SJSA1 (cell line): ENCODE data around the gene PHYHIPL. TPM values are rescaled to one million over a fixed set of nuclear protein-coding genes. Genes with fewer than 3 reads are reported as not detected.

Source experiments
- DNase-seq, 2 experiments: peaks; one replicate each; pipeline ENCODE4 v3.0.0-alpha.2; 2015 to 2020; ENCODE audit warnings: low spot score in 2 of 2, low read depth in 1 of 2
- H3K27ac ChIP-seq: fragments of 250-450 bp; sonication (Bioruptor Pico); 2 replicates; pipeline ENCODE4 v1.5.1; 2020; ENCODE audit warnings: mild to moderate bottlenecking, moderate library complexity
- H3K27me3 ChIP-seq: fragments of 250-450 bp; sonication (Bioruptor Pico); replicated peaks from 2 replicates; pipeline ENCODE4 v1.5.1; 2020; ENCODE audit warnings: mild to moderate bottlenecking, moderate library complexity
- H3K36me3 ChIP-seq: fragments of 250-450 bp; sonication (Bioruptor Pico); 2 replicates; pipeline ENCODE4 v1.5.1; 2020; ENCODE audit warnings: mild to moderate bottlenecking
- H3K4me1 ChIP-seq: fragments of 250-450 bp; sonication (Bioruptor Pico); replicated peaks from 2 replicates; pipeline ENCODE4 v1.6.1; 2021; ENCODE audit warnings: mild to moderate bottlenecking
- H3K4me3 ChIP-seq: fragments of 250-450 bp; sonication (Bioruptor Pico); 2 replicates; pipeline ENCODE4 v1.5.1; 2020; ENCODE audit warnings: mild to moderate bottlenecking
- H3K9me3 ChIP-seq: fragments of 250-450 bp; sonication (Bioruptor Pico); replicated peaks from 2 replicates; pipeline ENCODE4 v1.5.1; 2020; ENCODE audit warnings: mild to moderate bottlenecking
- total RNA-seq: library from RNA; depleted of rRNA; stranded (reverse); fragments of >200 nt; shearing (Covaris generic); gene quantifications from 2 replicates; pipeline ENCODE4 v1.2.3, GENCODE V29; 2014; rRNA removed

PHYHIPL gene
- not detected in 2 replicates for total RNA-seq

DNA sequence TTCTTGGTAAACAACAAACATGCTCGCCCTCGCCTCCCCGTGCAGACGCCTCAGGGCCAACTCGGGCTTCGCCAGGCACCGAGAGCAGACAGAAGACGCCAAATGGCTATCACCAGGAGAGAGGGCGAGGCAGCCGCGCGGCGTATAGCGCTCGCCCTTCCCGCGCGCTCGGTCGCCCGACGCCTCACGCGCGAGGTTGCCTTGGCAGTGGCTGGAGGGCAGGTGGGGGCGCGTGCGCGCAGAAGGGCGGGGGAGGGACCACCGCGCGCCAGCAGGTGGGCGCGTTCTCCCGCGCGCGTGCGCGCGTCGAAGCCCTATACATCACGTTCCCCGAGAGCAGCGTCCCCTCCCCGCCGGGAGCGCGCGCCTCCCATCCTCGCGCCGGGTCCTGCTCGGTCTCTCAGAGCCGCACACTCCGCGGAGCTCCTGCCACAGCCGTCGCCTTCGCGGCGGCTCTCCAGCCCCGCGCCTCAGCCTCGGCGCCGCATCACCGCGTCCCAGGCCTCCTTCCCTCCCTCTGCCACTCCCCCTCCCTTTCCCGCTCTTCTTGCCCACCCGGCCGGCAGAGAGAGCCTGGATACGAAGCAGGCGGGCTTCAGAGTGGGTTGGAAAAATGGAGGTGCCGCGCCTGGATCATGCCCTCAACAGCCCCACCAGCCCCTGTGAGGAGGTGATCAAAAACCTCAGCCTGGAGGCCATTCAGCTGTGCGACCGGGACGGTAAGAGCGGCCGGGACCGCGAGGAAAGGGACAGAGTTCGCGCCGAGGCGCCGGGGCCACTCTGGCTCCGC, at the start of gene PHYHIPL:
Gene PHYHIPL (plus strand): TSS at position 403 of the 790 bp plus-strand sequence. CDS start 211 bp downstream, at position 614.
- H3K4me1 ChIP-seq: peaks cover 7% of the 10 kb centered on the region; the same call in 1 of the 2 replicates
- no peak within 1 kb of the TSS for H3K4me3 ChIP-seq
- no peaks in the 10 kb centered on the region for H3K9me3 ChIP-seq
- no peak for DNase-seq
- peaks cover 30% of the 10 kb centered on the region for H3K27me3 ChIP-seq
- H3K36me3 ChIP-seq: no peaks in the 10 kb centered on the region
- H3K27ac ChIP-seq: no peak within 1 kb of the TSS

GRCh38 chr10:59126991-59127390, 49.5 kb upstream of the PHYHIPL start:
- DNase-seq: no peak
- H3K27ac ChIP-seq: no peak overlapping the region
- no peaks in the 10 kb centered on the region for H3K27me3 ChIP-seq
- H3K4me1 ChIP-seq: no peaks in the 10 kb centered on the region
- H3K9me3 ChIP-seq: no peaks in the 10 kb centered on the region
- H3K36me3 ChIP-seq: no peaks in the 10 kb centered on the region
- H3K4me3 ChIP-seq: no peak overlapping the region

- no peak overlapping the region for H3K4me3 ChIP-seq
- DNase-seq: no peak
- peaks cover 4% of the 10 kb centered on the region; the same call in 1 of the 2 replicates for H3K27me3 ChIP-seq
- H3K4me1 ChIP-seq: no peaks in the 10 kb centered on the region
- H3K9me3 ChIP-seq: no peaks in the 10 kb centered on the region
- H3K27ac ChIP-seq: no peak overlapping the region
- H3K36me3 ChIP-seq: no peaks in the 10 kb centered on the region
Observed at GRCh38 chr10:59127991-59128390, 48.5 kb upstream of the PHYHIPL start.

- peaks cover 4% of the 10 kb centered on the region; the same call in 1 of the 2 replicates for H3K27me3 ChIP-seq
- no peaks in the 10 kb centered on the region for H3K4me1 ChIP-seq
- H3K9me3 ChIP-seq: no peaks in the 10 kb centered on the region
- no peak for DNase-seq
- no peaks in the 10 kb centered on the region for H3K36me3 ChIP-seq
- H3K4me3 ChIP-seq: no peak overlapping the region
- H3K27ac ChIP-seq: no peak overlapping the region
Observed at GRCh38 chr10:59129867-59130266, 46.6 kb upstream of the PHYHIPL start.

GRCh38 chr10:59131666-59132065, 44.8 kb upstream of the PHYHIPL start:
- Histone ChIP-seq H3K4me3 (no peak overlapping the region), H3K27me3 (peaks cover 4% of the 10 kb centered on the region; the same call in 1 of the 2 replicates), H3K4me1 (no peaks in the 10 kb centered on the region), H3K27ac (no peak overlapping the region), H3K9me3 (no peaks in the 10 kb centered on the region), H3K36me3 (no peaks in the 10 kb centered on the region)
- no peak for DNase-seq

- no peaks in the 10 kb centered on the region for H3K9me3 ChIP-seq
- H3K36me3 ChIP-seq: no peaks in the 10 kb centered on the region
- no peaks in the 10 kb centered on the region for H3K4me1 ChIP-seq
- DNase-seq: no peak
- H3K27me3 ChIP-seq: peaks cover 4% of the 10 kb centered on the region; the same call in 1 of the 2 replicates
- H3K27ac ChIP-seq: no peak overlapping the region
- H3K4me3 ChIP-seq: no peak overlapping the region
Observed at GRCh38 chr10:59133841-59134593, 42.4 kb upstream of the PHYHIPL start.

DNA sequence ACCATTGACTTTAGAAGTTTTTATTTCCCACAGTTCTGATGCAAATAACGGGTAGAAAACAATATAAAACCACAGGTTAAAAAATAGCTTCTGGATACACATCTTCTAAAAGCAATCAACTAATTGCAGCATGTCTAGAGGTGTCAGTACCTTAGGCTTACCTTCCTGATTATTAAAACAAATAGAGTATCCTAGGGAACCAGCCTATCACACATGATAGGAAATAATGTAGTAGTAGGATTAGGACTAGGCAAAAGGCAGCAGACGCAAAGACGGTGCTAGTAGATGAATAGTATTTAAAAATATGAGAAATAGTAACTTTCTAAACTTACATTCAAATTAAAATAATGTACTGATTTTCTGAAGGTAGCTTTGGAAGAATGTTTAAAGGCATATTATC, 41.7 kb upstream of the PHYHIPL start:
- Histone ChIP-seq H3K27ac (no peak overlapping the region), H3K36me3 (no peaks in the 10 kb centered on the region), H3K9me3 (no peaks in the 10 kb centered on the region), H3K4me1 (no peaks in the 10 kb centered on the region), H3K27me3 (peaks cover 4% of the 10 kb centered on the region), H3K4me3 (no peak overlapping the region)
- no peak for DNase-seq

- Histone ChIP-seq H3K27me3 (peaks cover 4% of the 10 kb centered on the region), H3K4me3 (no peak overlapping the region), H3K9me3 (no peaks in the 10 kb centered on the region), H3K4me1 (no peaks in the 10 kb centered on the region), H3K36me3 (no peaks in the 10 kb centered on the region), H3K27ac (no peak overlapping the region)
- DNase-seq: no peak
Observed at GRCh38 chr10:59135275-59135674, 41.2 kb upstream of the PHYHIPL start.

GRCh38 chr10:59138052-59138451, 38.4 kb upstream of the PHYHIPL start:
- Histone ChIP-seq H3K9me3 (no peaks in the 10 kb centered on the region), H3K27ac (no peak overlapping the region), H3K4me1 (no peaks in the 10 kb centered on the region), H3K4me3 (no peak overlapping the region), H3K36me3 (no peaks in the 10 kb centered on the region), H3K27me3 (no peaks in the 10 kb centered on the region; the same call in 1 of the 2 replicates)
- no peak for DNase-seq

DNA sequence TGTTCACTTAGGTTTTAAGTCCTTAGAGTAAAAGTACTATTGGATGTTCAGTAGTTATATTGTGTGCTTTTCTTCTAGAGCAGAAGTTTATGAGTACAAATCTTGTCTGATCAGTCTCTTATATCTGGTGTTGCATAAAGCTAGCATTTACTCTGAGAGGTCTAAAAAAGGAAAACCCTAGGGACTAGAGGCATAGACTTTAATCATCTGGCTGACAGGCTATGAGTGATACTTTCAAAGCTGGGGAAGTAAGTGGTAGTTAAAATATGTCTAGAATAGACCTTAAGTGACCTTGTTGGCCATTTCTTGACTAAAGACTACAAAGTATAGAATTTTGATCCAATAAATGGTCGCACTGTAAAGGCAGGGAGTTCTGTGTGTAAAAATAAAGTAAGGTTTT, 32.9 kb upstream of the PHYHIPL start:
- Histone ChIP-seq H3K4me1 (no peaks in the 10 kb centered on the region), H3K27me3 (no peaks in the 10 kb centered on the region; the same call in 1 of the 2 replicates), H3K36me3 (no peaks in the 10 kb centered on the region), H3K4me3 (no peak overlapping the region), H3K9me3 (no peaks in the 10 kb centered on the region), H3K27ac (no peak overlapping the region)
- DNase-seq: no peak

DNA sequence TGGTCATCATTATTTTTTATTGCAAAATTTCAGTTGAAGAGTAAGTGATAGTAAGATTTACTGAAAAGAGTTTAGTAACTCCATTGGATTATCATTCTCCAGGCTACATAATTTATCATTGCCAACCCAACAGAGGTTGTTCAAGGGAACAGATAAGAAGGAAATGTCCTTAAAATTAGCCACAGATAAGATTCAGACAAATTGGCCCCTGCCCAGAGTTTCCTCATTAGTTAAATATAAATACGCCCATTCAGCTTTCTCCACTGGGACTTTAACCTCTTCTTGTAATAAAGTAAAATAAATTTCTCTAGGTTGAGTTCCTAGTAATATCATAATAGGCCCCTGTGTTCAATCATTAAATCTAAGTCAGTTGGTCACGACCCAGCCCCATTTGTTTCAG, 27.7 kb upstream of the PHYHIPL start:
- no peaks in the 10 kb centered on the region for H3K36me3 ChIP-seq
- no peak for DNase-seq
- no peak overlapping the region for H3K27ac ChIP-seq

GRCh38 chr10:59155556-59155955, 20.9 kb upstream of the PHYHIPL start:
- no peak for DNase-seq
- H3K9me3 ChIP-seq: no peaks in the 10 kb centered on the region
- H3K27ac ChIP-seq: no peak overlapping the region
- H3K36me3 ChIP-seq: no peaks in the 10 kb centered on the region
- no peak overlapping the region for H3K4me3 ChIP-seq
- H3K4me1 ChIP-seq: no peaks in the 10 kb centered on the region
- H3K27me3 ChIP-seq: peaks cover 2% of the 10 kb centered on the region; the same call in 1 of the 2 replicates

More for the DNA sequence above, 27.7 kb upstream of the PHYHIPL start:
- Histone ChIP-seq H3K4me1 (no peaks in the 10 kb centered on the region), H3K4me3 (no peak overlapping the region), H3K27me3 (peaks cover 2% of the 10 kb centered on the region; the same call in 1 of the 2 replicates), H3K9me3 (no peaks in the 10 kb centered on the region)

DNA sequence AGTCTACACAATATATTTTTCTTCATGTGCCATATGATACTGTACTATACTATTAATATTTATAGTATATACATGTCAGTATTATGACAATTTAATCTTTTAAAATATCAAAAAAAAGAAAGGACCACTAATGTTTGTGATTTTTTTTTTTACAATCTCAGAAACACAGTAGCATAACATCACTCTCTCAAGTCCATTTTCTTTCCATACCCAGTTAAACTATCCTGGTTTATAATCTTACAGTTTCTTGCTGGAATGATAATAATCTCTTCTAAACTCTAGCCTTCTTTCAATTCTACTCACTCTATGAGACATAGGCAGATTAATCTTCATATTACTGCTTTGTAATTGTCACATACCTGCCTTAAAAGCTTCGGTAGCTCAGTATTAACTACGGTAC, 8.9 kb upstream of the PHYHIPL start:
- Histone ChIP-seq H3K4me1 (no peaks in the 10 kb centered on the region), H3K27ac (no peak overlapping the region), H3K27me3 (no peaks in the 10 kb centered on the region), H3K4me3 (no peak overlapping the region), H3K36me3 (no peaks in the 10 kb centered on the region), H3K9me3 (no peaks in the 10 kb centered on the region)
- DNase-seq: no peak

DNA sequence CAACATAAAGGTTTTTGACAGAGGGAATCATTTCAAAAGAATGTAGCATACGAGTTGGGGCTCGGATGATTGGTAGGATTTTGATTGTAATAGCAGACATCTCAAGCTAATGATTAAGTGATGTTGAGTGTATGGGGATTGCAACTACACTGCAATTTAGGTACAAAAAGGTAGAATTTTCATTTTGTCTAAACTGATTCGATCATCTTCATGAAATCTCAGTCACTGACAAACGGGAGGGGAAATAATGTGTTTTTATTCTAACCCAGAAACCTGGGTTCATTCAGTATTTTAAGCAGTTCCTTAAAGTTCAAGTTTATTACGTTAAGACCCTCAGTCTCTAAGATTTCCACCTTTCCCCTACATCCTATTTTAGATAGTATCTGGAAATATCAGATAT, 3.9 kb upstream of the PHYHIPL start:
- DNase-seq: no peak
- H3K4me1 ChIP-seq: peaks cover 7% of the 10 kb centered on the region; the same call in 1 of the 2 replicates
- no peak overlapping the region for H3K27ac ChIP-seq

More for the DNA sequence above, 3.9 kb upstream of the PHYHIPL start:
- H3K9me3 ChIP-seq: no peaks in the 10 kb centered on the region
- no peaks in the 10 kb centered on the region for H3K36me3 ChIP-seq
- H3K27me3 ChIP-seq: peaks cover 27% of the 10 kb centered on the region
- no peak overlapping the region for H3K4me3 ChIP-seq
